ENCODE data around the gene SMIM45.

SMIM45 gene

GRCh38 chr22:41907436-41908401 is 44.2 kb upstream of the SMIM45 start:
- Histone ChIP-seq H3K9me3 (no peaks in the 10 kb centered on the region), H3K4me1 (ENCODE audit: control insufficient read depth in 1 of 2, insufficient read depth in 2 of 2, low read depth in 1 of 2, low read length in 1 of 2) (no peaks in the 10 kb centered on the region; a peak in 1 of 4 replicates), H3K36me3 (replicated peaks in 1 of 2; ENCODE audit: control insufficient read depth in 1 of 2, insufficient read depth in 2 of 2, low read length in 1 of 2) (no peaks in the 10 kb centered on the region), H3K79me2 (ENCODE audit: insufficient read depth) (no peaks in the 10 kb centered on the region), H3K27ac (ENCODE audit: low read depth in 2 of 2, low read length in 1 of 2) (no peak overlapping the region), H3K9me2 (no peaks in the 10 kb centered on the region), H3K4me2 (no peak overlapping the region), H3K4me3 (ENCODE audit: low read depth in 2 of 2, low read length in 1 of 2) (no peak overlapping the region), H3K9ac (no peak overlapping the region), H2AFZ (ENCODE audit: low read depth) (no peak overlapping the region), H3F3A (replicated peaks; ENCODE audit: insufficient read depth) (no peaks in the 10 kb centered on the region), H3K27me3 (ENCODE audit: insufficient read depth) (peaks cover 19% of the 10 kb centered on the region; the same call in 1 of the 2 replicates), H4K20me1 (ENCODE audit: insufficient read depth) (no peaks in the 10 kb centered on the region)
- no peak for DNase-seq
- POLR2A ChIA-PET, result no interaction called here
- 70% methylated on average over 2 of the region's 10 CpGs for WGBS (ENCODE audit: low lambda C conversion rate)
- CTCF ChIA-PET, result interaction anchor here (0.9 to 1.2 kb wide), 2 partner anchors 85 to 210 kb away, joined by 4 read pairs; no protein-coding TSS in a partner anchor
- no peak for TF ChIP-seq EZH2phosphoT487 (IDR thresholded peaks at IDR 0.05; ENCODE audit: borderline replicate concordance, low read depth)
- no peak for TF ChIP-seq RCOR1 (IDR thresholded peaks at IDR 0.05; ENCODE audit: low read length)
- no peak for TF ChIP-seq TEAD4 (IDR thresholded peaks at IDR 0.05; ENCODE audit: borderline replicate concordance, insufficient read depth)
- no peak for TF ChIP-seq YY1 (IDR thresholded peaks at IDR 0.05; ENCODE audit: low read depth)

GRCh38 chr22:41908411-41909309 is 43.3 kb upstream of the SMIM45 start:
- Histone ChIP-seq H3K9ac (no peak overlapping the region), H3K9me2 (no peaks in the 10 kb centered on the region), H3K79me2 (ENCODE audit: insufficient read depth) (no peaks in the 10 kb centered on the region), H3K27me3 (ENCODE audit: insufficient read depth) (peaks cover 26% of the 10 kb centered on the region; the same call in 1 of the 2 replicates), H3K9me3 (no peaks in the 10 kb centered on the region), H2AFZ (ENCODE audit: low read depth) (no peak overlapping the region), H3K4me2 (no peak overlapping the region), H3K27ac (ENCODE audit: low read depth in 2 of 2, low read length in 1 of 2) (no peak overlapping the region), H3K4me3 (ENCODE audit: low read depth in 2 of 2, low read length in 1 of 2) (no peak overlapping the region), H3F3A (replicated peaks; ENCODE audit: insufficient read depth) (no peaks in the 10 kb centered on the region), H3K36me3 (replicated peaks in 1 of 2; ENCODE audit: control insufficient read depth in 1 of 2, insufficient read depth in 2 of 2, low read length in 1 of 2) (no peaks in the 10 kb centered on the region), H3K4me1 (ENCODE audit: control insufficient read depth in 1 of 2, insufficient read depth in 2 of 2, low read depth in 1 of 2, low read length in 1 of 2) (no peaks in the 10 kb centered on the region; a peak in 1 of 4 replicates), H4K20me1 (ENCODE audit: insufficient read depth) (no peaks in the 10 kb centered on the region)
- whole genome bisulfite sequencing (ENCODE audit: low lambda C conversion rate), result 90% methylated on average over 2 of the region's 14 CpGs
- ChIA-PET CTCF (interaction anchor here (0.9 to 1.2 kb wide), 2 partner anchors 86 to 211 kb away, joined by 4 read pairs; no protein-coding TSS in a partner anchor), POLR2A (no interaction called here)
- TF ChIP-seq TEAD4 (IDR thresholded peaks at IDR 0.05; ENCODE audit: borderline replicate concordance, insufficient read depth) (no peak), MEF2A (IDR thresholded peaks at IDR 0.05; ENCODE audit: borderline replicate concordance, low read depth) (no peak), MXI1 (IDR thresholded peaks at IDR 0.05; ENCODE audit: low read depth, low read length) (no peak), MAX (IDR thresholded peaks at IDR 0.05; ENCODE audit: low read depth) (no peak), RCOR1 (IDR thresholded peaks at IDR 0.05; ENCODE audit: low read length) (no peak), SIN3A (IDR thresholded peaks at IDR 0.05; ENCODE audit: borderline replicate concordance, low read depth, low read length) (no peak), GATA2 (CRISPR knock-in tag; IDR thresholded peaks at IDR 0.05) (no peak), NRF1 (IDR thresholded peaks at IDR 0.05; ENCODE audit: low read depth, low read length) (no peak), TAF1 (IDR thresholded peaks at IDR 0.05; ENCODE audit: borderline replicate concordance, low read depth, low read length) (no peak), USF1 (IDR thresholded peaks at IDR 0.05; ENCODE audit: borderline replicate concordance, low read depth) (no peak)
- DNase-seq, result peak; percentile 71

Data from SK-N-SH (cell line).